Pulmonary artery endothelial cell (primary cell): Measurements from ENCODE around the gene TDRD12. TPM values are rescaled to one million over a fixed set of nuclear protein-coding genes. Genes with fewer than 3 reads are reported as not detected.
"Not testable (repeated sequence)": the region's sequence is repeated elsewhere in the genome, so short reads cannot be mapped to it uniquely, and the experiment has no call there.

Source experiments
- DNase-seq: peaks from one replicate; pipeline ENCODE4 v3.0.0-alpha.2; 2011; ENCODE audit warnings: low read depth, low spot score
- total RNA-seq: library from RNA; depleted of rRNA; stranded (reverse); fragments of >200 nt; gene quantifications from 2 replicates; pipeline ENCODE4 v1.2.3, GENCODE V29; 2014

TDRD12 gene
- total RNA-seq, 1 donor from 2014 or later: 0.40 TPM

- no peak for DNase-seq
Observed at GRCh38 chr19:32744555-32745325, 25.2 kb downstream of the TDRD12 start.

GRCh38 chr19:32745594-32746251 is 26.2 kb downstream of the TDRD12 start:
- DNase-seq: not testable (repeated sequence)

GRCh38 chr19:32746631-32747196 is 27.1 kb downstream of the TDRD12 start:
- not testable (repeated sequence) for DNase-seq

- no peak for DNase-seq
Observed at GRCh38 chr19:32748497-32748896, 28.9 kb downstream of the TDRD12 start.

GRCh38 chr19:32748948-32749347 is 29.4 kb downstream of the TDRD12 start:
- no peak for DNase-seq

DNA sequence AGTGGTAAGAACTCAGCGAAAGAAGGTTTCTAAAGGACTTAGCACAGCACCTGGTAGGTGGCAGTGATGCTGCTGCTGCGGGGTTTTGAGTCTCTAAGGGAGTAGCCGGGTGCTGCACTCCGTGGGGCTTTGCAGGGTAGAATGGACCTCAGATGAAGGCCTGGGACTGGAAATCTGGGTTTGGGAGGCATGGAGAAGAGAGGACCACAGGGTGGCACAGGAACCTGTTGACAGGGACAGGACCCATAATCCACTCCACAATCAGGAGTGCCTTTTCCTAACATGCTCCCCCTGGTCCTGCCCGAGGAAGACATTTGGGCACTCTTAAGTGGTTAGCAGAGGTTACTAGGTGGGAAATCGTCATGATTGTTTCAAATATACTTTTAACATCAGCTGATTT is 29.8 kb downstream of the TDRD12 start:
- DNase-seq: no peak

- no peak for DNase-seq
Observed at GRCh38 chr19:32750441-32751055, 31.0 kb downstream of the TDRD12 start.

DNA sequence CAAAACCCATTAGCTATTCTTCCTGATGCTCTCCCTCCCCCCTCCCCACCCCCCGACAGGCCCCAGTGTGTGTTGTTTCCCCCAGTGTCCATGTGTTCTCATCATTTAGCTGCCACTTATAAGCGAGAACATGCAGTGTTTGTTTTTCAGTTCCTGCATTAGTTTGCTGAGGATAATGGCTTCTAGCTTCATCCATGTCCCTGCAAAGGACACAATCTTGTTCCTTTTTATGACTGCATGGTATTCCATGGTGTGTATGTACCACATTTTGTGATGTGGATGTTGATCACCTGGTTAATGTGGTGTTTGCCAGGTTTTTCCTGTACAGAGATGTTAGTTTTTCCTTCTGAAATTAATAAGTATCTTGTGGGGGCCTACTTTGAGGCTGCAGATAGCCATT is 31.5 kb downstream of the TDRD12 start:
- no peak for DNase-seq

DNA sequence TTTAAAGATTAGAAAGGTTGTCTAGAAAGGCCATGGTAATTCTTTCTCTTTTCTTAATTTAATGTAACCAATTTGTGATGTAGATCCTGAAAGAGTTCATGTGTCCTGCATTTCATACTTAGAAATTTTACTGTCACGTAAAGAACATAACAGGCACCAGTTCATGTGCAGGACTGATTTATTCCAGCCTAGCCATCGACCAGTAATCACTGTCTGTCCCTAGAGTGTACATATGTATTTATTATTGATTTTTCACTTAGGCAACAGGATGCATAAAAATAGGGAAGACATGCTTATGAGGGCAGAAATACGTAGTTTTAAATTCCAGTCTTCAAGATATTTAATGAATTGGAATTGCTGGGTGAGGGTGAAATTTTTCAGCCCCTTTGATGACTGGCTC is 37.6 kb downstream of the TDRD12 start:
- DNase-seq: no peak

GRCh38 chr19:32765365-32765764 is 45.8 kb downstream of the TDRD12 start:
- not testable (repeated sequence) for DNase-seq

DNA sequence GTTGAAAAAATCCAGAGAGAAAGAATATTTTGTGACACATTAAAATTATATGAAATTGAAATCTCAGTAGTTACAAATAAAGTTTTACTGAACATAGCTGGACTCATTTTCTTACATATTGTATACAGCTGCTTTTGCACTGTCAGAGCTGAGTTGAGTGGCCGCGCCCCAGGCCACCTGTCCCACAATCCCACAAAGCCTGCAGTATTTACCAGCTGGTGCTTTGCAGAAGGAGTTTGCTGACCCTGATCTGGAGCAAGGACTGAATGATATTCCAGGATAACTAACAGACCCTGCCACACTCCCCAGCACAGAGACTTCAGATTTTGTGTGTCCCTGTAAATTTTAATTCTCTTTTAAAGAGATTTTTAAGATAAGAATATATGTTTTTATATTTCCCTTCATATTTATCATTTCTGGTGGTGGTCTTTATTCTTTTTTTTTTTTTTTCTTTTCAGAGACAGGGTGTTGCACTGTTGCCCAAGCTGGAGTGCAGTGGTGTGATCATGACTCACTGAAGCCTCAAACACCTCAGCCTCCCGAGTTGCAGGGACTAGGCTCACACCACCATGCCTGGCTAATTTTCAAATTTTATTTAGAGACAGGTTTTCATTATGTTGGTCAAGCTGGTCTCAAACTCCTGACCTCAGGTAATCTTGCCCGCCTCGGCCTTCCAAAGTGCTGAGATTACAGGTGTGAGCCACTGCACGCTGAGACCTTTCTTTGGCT is 48.5 kb downstream of the TDRD12 start:
- no peak for DNase-seq

GRCh38 chr19:32771596-32771995 is 52.0 kb downstream of the TDRD12 start:
- DNase-seq: no peak

GRCh38 chr19:32773126-32773525 is 53.6 kb downstream of the TDRD12 start:
- no peak for DNase-seq

DNA sequence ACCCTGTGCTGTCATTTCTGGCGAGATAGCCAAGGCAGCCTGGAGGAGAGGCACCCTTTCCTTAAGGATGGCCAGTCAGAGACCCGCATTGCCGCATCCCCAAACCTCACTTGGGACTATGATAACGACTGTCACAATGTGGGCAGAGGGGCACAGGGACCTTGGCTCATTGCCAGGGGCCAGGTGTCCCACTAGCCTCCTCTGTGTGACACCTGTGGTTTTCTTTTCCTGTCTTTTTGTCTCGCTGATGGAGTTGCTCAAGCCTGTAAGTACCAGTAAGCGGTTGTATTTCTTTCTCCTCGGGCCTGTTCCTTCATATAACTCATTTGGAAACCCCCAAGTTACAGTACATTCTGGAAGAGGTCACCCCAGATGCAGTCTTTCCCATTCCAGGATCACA is 59.5 kb downstream of the TDRD12 start:
- no peak for DNase-seq

DNA sequence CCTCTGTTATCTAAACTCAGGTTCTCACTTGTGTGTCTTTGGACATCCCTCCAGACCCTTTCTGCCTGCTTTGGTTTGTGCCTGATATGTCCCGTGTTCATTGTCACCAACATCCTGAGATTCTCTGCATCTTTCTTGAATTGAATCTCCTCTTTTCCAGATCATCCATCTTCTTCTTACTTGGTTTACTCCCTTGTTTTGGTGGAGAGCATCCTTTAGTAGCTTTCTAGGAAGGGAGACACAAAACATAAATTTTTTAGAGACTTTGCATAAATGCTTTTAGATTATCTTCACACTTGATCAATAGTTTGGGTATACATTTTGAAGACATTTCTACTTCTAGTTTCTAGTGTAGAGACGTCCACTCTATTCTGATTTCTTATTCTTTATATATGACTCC is 61.7 kb downstream of the TDRD12 start:
- DNase-seq: no peak

DNA sequence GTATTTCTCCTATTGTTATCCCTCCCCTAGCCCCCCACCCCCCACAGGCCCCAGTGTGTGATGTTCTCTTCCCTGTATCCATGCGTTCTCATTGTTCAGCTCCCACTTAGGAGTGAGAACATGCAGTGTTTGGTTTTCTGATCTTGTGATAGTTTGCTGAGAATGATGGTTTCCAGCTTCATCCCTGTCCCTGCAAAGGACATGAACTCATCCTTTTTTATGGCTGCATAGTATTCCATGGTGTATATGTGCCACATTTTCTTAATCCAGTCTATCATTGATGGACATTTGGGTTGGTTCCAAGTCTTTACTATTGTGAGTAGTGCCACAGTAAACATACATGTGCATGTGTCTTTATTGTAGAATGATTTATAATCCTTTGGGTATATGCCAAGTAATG is 62.5 kb downstream of the TDRD12 start:
- not testable (repeated sequence) for DNase-seq

- not testable (repeated sequence) for DNase-seq
Observed at GRCh38 chr19:32787161-32787813, 67.7 kb downstream of the TDRD12 start.

DNA sequence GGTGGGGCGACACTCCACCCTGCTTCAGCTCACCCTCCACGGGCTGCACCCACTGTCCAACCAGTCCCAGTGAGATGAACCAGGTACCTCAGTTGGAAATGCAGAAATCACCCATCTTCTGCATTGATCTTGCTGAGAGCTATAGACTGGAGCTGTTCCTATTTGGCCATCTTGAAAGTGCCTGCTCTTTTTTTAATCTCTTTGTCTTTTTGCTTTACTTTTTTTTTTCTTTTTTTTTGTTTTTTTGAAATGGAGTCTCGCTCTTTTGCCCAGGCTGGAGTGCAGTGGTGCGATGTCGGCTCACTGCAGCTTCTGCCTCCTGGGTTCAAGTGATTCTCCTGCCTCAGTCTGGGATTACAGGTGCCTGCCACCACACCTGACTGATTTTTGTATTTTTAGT is 68.3 kb downstream of the TDRD12 start:
- DNase-seq: not testable (repeated sequence)

GRCh38 chr19:32789429-32789828 is 69.9 kb downstream of the TDRD12 start:
- no peak for DNase-seq

GRCh38 chr19:32798201-32798600 is 78.6 kb downstream of the TDRD12 start:
- no peak for DNase-seq

DNA sequence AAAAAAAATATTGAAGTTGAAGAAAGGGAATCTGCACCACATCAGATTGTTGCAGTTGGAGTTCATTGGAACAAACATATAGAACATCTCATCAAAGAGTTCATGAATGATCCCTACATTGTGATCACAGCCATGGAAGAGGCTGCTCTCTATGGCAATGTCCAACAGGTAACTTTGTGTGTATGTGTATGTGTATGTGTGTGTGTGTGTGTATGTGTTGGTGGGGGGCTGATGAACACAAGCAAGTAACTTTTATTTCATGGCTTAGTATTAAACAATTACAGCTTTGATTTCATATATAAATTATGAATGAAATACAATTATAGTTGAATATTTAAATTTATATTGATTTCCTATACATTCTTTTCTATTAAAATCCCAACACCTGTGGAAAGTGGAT is 80.6 kb downstream of the TDRD12 start:
- DNase-seq: no peak
